GM18868 (cell line): ENCODE results near the gene RAB5B.
A peak's percentile ranks its signal among the peaks of the same experiment; 100 is the strongest.

Experiments
- ATAC-seq: cut with Tn5 transposase; IDR thresholded peaks from one replicate; pipeline ENCODE4 v1.9.1; 2021; ENCODE audit warnings: mild to moderate bottlenecking, moderate library complexity; ENCODE audit not compliant: unreplicated experiment

Gene RAB5B

DNA sequence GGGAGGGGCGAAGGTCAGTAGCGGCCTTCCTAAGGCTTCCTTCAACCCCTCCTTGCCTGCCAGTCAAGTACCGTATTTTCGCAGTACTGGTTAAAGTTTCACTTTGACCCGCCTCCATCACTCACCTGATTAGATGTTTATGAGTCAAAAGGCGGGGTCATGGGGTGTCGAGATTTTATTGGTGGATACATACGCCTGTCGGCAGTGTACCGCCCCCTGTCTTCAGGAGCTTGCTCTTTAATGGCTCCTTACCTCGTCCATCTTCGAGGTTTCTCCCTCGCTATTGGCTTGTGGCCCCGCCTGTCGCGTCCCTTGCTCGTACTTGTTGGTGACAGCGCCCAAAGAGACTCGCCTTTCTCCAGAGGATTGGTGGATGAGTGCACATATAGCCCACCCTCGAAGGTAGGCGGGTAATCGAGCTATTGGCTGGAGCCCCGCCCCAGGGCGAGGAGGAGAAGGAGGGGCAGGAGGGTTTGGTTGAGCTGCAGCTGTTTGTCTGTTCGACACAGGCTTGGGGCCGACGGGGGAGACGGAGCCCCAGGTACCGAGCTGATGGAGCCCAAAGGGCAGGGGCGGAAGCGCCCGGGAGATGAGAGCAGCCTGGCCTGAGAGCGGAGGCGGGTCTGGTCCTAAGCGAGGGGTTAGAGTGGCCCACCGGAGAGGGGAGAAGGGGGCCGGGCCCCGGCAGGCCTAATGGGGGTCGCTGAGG lies at the start of gene RAB5B:
TSS of gene RAB5B (plus strand) at position 480 of the 709 bp plus-strand sequence. CDS start 12,883 bp downstream, outside the sequence.
- ATAC-seq, result peak; percentile 91

- ATAC-seq, result no peak
Observed at GRCh38 chr12:55925371-55925770, 48.5 kb upstream of the RAB5B start.

DNA sequence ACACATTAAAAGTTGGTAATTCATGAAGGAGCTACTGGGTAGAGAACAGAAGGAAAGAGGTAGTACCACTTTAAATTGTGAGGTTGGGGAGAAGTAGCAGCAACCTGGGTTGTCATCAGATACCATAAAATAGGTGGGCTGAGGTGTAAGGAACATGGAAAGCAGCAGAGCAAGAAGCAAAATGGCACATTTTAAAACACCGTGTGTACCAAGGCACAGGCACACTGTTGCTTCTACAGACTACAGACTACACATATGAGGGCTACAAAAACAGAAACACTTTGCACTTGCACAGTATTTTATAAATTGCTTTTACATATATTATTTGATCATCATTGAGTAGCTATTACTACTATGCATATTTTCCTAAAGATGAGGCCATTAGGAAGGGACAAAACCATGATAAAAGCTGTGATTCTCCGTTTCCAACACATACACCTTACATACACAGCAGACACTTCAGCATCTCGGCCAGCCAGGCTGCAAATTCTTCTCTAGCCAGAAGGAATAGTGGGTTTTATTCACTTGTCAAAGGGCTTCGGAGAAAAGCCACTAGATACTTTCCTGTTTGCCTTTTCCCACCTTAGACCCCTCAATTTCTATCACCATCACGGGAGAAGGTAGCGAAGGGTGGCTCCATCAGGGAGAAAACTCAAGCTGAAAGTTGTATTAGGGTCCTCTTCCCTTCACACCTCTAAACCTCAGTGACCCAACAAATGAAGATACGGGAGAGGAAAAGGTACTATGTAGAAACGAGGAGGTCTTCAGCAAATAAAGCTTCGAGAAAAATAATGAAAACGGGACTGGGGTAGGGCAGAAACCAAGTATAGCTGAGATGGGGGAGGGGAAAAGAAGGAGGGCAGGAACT lies 47.8 kb upstream of the RAB5B start:
- ATAC-seq, result peak; percentile 11

DNA sequence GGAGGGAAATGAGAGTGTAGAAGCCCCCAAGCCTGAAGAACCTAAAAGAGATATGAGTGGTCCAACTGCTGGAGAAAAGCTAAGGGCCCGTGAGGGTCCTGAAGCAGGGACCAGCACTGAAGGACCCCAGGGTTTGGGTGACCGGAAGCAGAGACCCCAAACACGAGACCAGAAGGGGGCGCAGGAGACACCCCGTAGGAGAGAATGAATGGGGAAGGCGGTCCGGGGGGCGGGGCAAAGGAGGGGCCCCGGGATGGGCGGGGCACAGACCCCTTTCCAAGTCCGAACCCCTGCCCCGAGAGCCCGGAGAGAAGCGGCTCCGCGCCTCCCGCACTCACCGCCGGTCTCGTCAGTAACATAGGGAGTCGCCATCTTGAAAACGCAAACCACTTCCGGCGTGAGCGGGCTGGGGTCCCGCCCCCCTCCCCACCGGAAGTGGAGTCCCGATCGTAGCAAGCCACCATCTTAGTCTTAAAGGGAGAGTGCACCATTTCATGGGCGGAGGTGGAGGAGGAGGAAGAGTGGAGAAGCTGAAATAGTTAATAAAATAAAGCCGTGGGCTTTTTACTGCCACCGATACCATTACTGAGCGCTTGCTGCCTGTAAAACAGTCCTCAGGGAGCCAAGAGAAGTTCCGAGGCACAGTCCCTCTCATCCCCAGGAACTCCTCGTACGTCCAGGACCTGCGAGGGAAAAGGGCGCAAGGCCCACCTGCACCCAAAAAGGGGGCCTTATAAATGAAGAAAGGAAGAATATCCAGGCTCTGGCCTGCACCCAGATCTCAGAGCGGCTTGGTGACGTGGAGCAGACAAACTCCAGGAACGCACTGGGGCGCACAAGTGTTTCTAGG lies 46.9 kb upstream of the RAB5B start:
- peak; percentile 42 for ATAC-seq

- ATAC-seq, result peak; percentile 18
Observed at GRCh38 chr12:55927588-55928502, 46.0 kb upstream of the RAB5B start, which contains the start of gene PYM1. PYM1 (minus strand) TSS chr12:55927894; CDS start chr12:55927761, 133 bp downstream.

- peak; percentile 50 for ATAC-seq
Observed at GRCh38 chr12:55929306-55929791, 44.5 kb upstream of the RAB5B start.

DNA sequence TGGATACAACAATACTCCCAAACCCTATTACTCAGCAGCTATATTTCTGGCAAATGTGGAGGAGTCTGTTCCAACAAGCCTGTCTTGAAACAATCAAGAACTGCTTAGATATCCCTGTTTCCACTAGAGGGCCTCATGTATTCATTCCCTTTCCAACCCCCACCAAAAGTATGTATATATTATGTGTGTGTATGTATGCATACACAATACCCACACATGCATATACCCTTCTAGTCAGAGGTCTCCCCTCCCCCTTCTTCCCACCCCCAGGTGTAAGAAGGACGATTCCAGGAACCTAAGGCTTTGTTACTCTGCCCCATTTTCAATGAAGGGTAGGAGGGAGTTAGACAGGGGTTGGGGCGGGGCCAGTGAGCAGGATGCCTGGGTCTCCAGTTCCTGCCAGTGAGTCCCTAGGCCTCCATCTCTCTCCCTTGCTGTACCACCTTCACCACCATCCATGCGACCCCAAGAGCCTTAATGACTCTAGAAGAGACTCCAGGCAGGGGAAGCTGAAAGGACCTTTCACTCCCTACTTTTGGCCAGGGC lies 43.0 kb upstream of the RAB5B start, which contains the start of gene DGKA:
TSS of gene DGKA (plus strand) at position 392 of the 546 bp plus-strand sequence. CDS start 5,342 bp downstream, outside the sequence.
- no peak for ATAC-seq

DNA sequence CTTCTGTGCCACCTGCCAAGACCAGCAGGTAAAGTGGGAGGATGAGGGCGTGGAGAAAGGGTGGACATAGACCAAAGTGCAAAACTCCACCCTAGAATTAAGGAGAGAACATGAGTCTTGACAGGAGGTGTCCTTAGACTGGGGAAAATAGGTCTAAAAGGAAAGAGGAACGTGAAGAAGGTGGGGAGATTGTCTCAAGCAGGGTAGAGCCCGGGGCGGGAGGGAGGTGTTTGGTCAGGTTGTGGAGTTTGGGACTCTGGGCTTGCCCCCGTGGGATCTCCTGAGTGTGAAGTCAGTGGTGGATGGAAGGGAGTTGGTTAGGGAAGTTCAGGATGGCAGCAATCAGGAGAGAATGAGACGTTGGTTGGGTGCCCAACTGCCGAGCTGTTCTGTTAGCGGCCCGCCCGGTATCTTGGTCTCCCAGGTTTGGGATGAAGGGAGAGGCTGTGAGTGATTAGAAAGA lies 42.5 kb upstream of the RAB5B start:
- ATAC-seq, result no peak

GRCh38 chr12:55931780-55932550 lies 41.9 kb upstream of the RAB5B start:
- no peak for ATAC-seq

GRCh38 chr12:55932551-55932910 lies 41.3 kb upstream of the RAB5B start:
- no peak for ATAC-seq

DNA sequence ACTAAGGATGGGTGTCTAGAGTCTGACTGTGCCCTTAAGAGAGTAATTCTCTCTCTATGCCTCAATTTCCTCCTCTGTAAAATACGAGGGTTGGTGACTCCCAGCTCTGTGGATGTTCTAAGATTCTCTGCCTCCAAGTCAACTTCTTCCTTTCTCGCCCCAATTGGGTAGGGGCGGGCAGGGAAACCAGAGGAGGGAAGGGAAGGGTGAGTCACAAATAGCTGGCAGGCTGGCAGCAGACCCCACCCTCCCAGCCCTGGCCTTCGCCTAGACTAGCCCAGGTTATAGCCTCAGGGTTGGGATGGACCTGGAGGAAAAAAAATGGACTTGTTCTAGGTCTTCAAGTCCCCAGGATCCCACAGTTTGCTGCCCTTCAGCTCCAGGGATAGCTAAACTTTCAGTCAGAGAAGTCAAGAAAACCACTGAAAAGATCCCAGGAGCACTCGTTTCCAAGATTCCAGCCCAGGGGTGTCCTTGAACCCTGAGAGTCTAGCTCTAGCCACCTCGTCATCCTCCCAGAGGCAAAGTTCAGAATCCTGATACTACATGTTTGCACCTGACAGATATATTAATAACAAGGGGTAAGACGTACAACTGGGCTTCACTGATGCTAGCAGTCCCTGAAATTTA lies 40.6 kb upstream of the RAB5B start:
- ATAC-seq, result no peak

- ATAC-seq, result no peak
Observed at GRCh38 chr12:55933799-55934742, 39.8 kb upstream of the RAB5B start.

- no peak for ATAC-seq
Observed at GRCh38 chr12:55934773-55935172, 39.1 kb upstream of the RAB5B start.

GRCh38 chr12:55935738-55936151 lies 38.1 kb upstream of the RAB5B start:
- no peak for ATAC-seq

DNA sequence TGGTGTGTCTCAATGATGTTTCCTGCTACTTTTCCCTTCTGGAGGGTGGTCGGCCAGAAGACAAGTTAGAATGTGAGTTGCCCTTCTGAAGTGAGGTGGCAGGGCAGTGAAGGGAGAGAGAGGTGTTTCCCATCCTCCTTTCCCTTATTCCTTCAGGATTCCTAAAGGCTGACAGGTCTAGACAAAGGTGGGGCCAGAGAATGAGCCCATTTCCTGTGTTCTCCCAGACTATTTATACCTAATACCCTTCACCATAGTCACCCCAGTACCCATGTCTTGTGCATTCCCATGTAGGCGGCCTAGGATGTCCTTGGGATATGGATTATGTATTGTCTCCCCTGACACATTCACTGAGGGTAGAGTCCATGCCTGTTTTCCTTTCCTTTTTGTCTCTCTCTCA lies 35.9 kb upstream of the RAB5B start:
- ATAC-seq, result no peak

- no peak for ATAC-seq
Observed at GRCh38 chr12:55938826-55939501, 34.9 kb upstream of the RAB5B start.
